Hepatocyte (in vitro differentiated cells): ENCODE data around the gene C5AR2. TPM values are rescaled to one million over a fixed set of nuclear protein-coding genes. Genes with fewer than 3 reads are reported as not detected.

Experiments
- DNase-seq: peaks from one replicate; pipeline ENCODE4 v3.0.0-alpha.2; 2016; ENCODE audit warnings: low spot score
- H2AFZ ChIP-seq: fragments of 200-600 bp; sonication (generic); 2 replicates; pipeline ENCODE4 v1.6.0; 2016; ENCODE audit warnings: antibody characterized with exemption, mild to moderate bottlenecking
- H3K27ac ChIP-seq: fragments of 200-600 bp; sonication (generic); 2 replicates; pipeline ENCODE4 v1.5.1; 2016; ENCODE audit warnings: mild to moderate bottlenecking
- H3K27me3 ChIP-seq: fragments of 200-600 bp; sonication (generic); 2 replicates; pipeline ENCODE4 v1.6.1; 2016
- H3K36me3 ChIP-seq: fragments of 200-600 bp; sonication (generic); replicated peaks from 2 replicates; pipeline ENCODE4 v1.5.1; 2016; ENCODE audit warnings: low read depth; ENCODE audit not compliant: insufficient read depth
- H3K4me1 ChIP-seq: fragments of 200-600 bp; sonication (generic); 2 replicates; pipeline ENCODE4 v1.5.1; 2016; ENCODE audit warnings: mild to moderate bottlenecking, moderate library complexity; ENCODE audit not compliant: insufficient read depth
- H3K4me2 ChIP-seq: fragments of 200-600 bp; sonication (generic); 2 replicates; pipeline ENCODE4 v1.6.0; 2016
- H3K4me3 ChIP-seq: fragments of 200-600 bp; sonication (generic); 2 replicates; pipeline ENCODE4 v1.5.1; 2016; ENCODE audit warnings: mild to moderate bottlenecking
- H3K79me2 ChIP-seq: fragments of 200-600 bp; sonication (generic); 2 replicates; pipeline ENCODE4 v1.6.0; 2017; ENCODE audit warnings: mild to moderate bottlenecking
- H3K9me2 ChIP-seq: fragments of 200-600 bp; sonication (generic); replicated peaks from 2 replicates; pipeline ENCODE4 v1.6.0; 2017; ENCODE audit warnings: mild to moderate bottlenecking; ENCODE audit not compliant: insufficient read depth
- H3K9me3 ChIP-seq: fragments of 200-600 bp; sonication (generic); 2 replicates; pipeline ENCODE4 v1.5.1; 2016; ENCODE audit warnings: low read depth, mild to moderate bottlenecking
- H4K20me1 ChIP-seq: fragments of 200-600 bp; sonication (generic); 2 replicates; pipeline ENCODE4 v1.6.0; 2016; ENCODE audit warnings: mild to moderate bottlenecking; ENCODE audit not compliant: insufficient read depth, poor library complexity, severe bottlenecking
- EZH2 ChIP-seq: fragments of 200-600 bp; sonication (generic); IDR thresholded peaks from 2 replicates; pipeline ENCODE4 v1.6.1; 2016; ENCODE audit warnings: antibody characterized with exemption, mild to moderate bottlenecking, borderline replicate concordance
- EZH2phosphoT487 ChIP-seq: fragments of 200-600 bp; sonication (generic); IDR thresholded peaks from one replicate; pipeline ENCODE4 v1.6.1; 2018; ENCODE audit warnings: antibody characterized with exemption, mild to moderate bottlenecking, low read depth, moderate library complexity; ENCODE audit not compliant: unreplicated experiment, severe bottlenecking
- WGBS: methylation state at CpG from one replicate; pipeline ENCODE4 v1.1.6; 2016; ENCODE audit warnings: low lambda C conversion rate; ENCODE audit errors: missing lambda C conversion rate; 5-methylcytosine and 5-hydroxymethylcytosine counted together
- polyA plus RNA-seq: library from polyadenylated mRNA; unstranded; fragments of >200 nt; fragmentation: Nextera tagmentation; extraction: Ambion mirVana; gene quantifications from 2 replicates; pipeline ENCODE4 v1.2.1, GENCODE V29; 2016
- total RNA-seq: library from RNA; depleted of rRNA; stranded (reverse); fragments of >200 nt; gene quantifications from 2 replicates; pipeline ENCODE4 v1.2.3, GENCODE V29; 2014
- TF ChIP-seq, protein P1 (sequence below): fragments of 200-600 bp; sonication (generic); IDR thresholded peaks from 2 replicates; pipeline ENCODE4 v1.5.1; 2016; ENCODE audit warnings: antibody characterized with exemption, mild to moderate bottlenecking; ENCODE audit not compliant: poor library complexity

The C5AR2 gene
- 0.53 TPM in 1 of 2 replicates, not detected in the other for total RNA-seq
- 0.24 TPM in 1 of 2 replicates, not detected in the other for polyA plus RNA-seq

DNA sequence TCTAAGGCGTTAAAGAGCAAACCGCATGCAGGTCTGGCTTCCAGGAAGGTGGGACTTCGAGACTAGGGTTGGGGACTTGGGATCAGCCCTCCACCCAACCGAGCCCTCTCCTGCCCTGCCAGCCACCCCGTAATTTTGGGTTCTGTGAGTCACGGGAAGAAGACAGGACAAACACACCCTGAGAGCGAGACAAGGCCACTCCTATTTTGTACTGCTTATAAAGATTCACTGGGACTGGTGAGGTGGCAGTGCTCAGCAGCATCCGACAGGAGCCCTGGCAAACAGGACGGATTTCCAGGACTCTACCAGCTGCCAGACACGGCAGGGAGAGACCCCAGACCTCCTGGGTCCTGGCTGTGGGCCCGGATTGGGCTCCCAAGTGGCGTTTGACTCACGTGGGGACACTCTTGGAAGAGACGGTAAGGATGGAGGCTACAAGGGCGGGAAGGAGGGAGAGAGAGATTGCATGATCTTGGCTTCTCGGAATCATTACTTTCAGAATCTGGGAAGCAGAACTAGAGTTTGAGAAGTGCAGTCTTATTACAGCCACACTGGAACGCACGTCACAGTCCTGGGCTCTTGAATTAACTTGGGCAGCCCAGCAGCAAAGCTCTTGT, at the start of gene C5AR2:
TSS of gene C5AR2 (plus strand) at position 245 of the 617 bp plus-strand sequence. CDS start 8,625 bp downstream, outside the sequence.
- H3K79me2 ChIP-seq = no peaks in the 10 kb centered on the region
- H3K27me3 ChIP-seq = no peaks in the 10 kb centered on the region
- no peak within 1 kb of the TSS for H3K4me2 ChIP-seq
- no peaks in the 10 kb centered on the region for H3K36me3 ChIP-seq
- no peak for DNase-seq
- no peaks in the 10 kb centered on the region for H3K9me2 ChIP-seq
- no peak within 1 kb of the TSS for H3K27ac ChIP-seq
- no peak within 1 kb of the TSS for H2AFZ ChIP-seq
- no peak within 1 kb of the TSS for H3K4me3 ChIP-seq
- H4K20me1 ChIP-seq = no peaks in the 10 kb centered on the region
- H3K4me1 ChIP-seq = no peaks in the 10 kb centered on the region
- WGBS = 78% methylated on average over 18 of the region's 18 CpGs
- H3K9me3 ChIP-seq = no peaks in the 10 kb centered on the region
- TF ChIP-seq EZH2 = no peak
- TF ChIP-seq, protein P1, sequence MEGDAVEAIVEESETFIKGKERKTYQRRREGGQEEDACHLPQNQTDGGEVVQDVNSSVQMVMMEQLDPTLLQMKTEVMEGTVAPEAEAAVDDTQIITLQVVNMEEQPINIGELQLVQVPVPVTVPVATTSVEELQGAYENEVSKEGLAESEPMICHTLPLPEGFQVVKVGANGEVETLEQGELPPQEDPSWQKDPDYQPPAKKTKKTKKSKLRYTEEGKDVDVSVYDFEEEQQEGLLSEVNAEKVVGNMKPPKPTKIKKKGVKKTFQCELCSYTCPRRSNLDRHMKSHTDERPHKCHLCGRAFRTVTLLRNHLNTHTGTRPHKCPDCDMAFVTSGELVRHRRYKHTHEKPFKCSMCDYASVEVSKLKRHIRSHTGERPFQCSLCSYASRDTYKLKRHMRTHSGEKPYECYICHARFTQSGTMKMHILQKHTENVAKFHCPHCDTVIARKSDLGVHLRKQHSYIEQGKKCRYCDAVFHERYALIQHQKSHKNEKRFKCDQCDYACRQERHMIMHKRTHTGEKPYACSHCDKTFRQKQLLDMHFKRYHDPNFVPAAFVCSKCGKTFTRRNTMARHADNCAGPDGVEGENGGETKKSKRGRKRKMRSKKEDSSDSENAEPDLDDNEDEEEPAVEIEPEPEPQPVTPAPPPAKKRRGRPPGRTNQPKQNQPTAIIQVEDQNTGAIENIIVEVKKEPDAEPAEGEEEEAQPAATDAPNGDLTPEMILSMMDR = no peak
- TF ChIP-seq EZH2phosphoT487 = no peak

DNA sequence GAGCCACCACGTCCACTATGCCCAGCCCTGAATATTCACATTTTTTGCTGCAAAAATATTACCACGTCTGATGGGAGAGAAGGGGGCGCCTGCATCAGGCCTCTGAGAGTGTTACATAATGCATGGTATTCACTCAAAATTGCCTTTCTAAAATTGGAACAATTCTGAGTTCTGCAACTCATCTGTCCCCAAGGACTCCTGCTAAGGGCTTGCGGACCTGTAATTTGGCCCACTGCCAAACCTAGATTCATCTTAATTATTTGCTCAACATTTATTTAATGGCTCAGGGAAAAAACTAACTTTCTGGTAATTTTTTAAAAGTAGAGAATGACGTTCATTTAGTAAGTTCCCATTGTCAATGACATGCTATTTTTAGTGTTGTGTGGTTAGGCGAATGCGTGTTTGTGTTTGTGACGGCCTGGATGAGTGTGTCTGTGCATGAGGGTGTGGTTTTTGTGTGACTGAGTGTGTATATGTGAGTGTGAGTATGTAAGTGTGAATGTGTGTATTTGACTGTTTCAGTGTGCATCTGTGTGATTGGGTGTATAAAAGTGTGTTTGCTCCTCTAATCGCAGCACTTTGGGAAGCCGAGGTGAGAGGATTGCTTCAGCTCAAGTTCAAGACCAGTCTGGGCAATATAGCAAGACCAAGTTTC, 48.4 kb upstream of the C5AR2 start:
- TF ChIP-seq EZH2 = no peak
- TF ChIP-seq, protein P1 = no peak
- TF ChIP-seq EZH2phosphoT487 = no peak
- no peak overlapping the region for H3K4me3 ChIP-seq
- H3K27ac ChIP-seq = no peak overlapping the region
- H3K27me3 ChIP-seq = no peaks in the 10 kb centered on the region
- no peak overlapping the region for H2AFZ ChIP-seq
- no peaks in the 10 kb centered on the region for H3K4me1 ChIP-seq
- 89% methylated on average over 10 of the region's 10 CpGs for WGBS
- H3K4me2 ChIP-seq = no peak overlapping the region
- no peaks in the 10 kb centered on the region for H3K36me3 ChIP-seq
- DNase-seq = no peak
- no peaks in the 10 kb centered on the region for H3K79me2 ChIP-seq
- no peaks in the 10 kb centered on the region for H3K9me3 ChIP-seq
- H3K9me2 ChIP-seq = no peaks in the 10 kb centered on the region
- no peaks in the 10 kb centered on the region for H4K20me1 ChIP-seq

DNA sequence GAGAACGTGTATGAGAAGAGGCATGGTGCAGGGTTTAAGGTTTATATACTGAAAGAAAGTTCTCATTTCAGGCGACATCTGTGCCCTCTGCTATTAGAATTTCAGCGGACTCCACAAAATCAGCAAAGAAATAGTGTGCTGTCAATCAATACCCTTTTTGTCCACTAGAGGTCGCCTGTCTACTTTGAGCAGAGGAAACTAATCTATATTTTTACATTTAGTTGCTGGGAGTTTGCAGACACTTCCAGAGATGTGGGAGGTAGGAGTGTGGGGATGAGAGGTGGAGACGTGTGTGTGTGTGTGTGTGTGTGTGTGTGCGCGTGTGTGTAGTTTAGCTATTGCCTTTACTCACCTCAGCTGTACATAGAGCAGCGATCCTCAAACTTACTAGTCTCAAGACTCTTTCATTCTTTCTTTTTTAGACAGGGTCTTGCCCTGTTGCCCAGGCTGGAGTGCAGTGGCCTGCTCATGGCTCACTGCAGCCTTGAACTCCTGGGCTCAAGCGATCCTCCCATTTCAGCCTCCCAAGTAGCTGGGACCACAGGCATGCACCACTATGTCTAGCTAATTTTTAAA, 47.6 kb upstream of the C5AR2 start:
- WGBS = 29% methylated on average over 9 of the region's 9 CpGs
- no peaks in the 10 kb centered on the region for H3K79me2 ChIP-seq
- H4K20me1 ChIP-seq = no peaks in the 10 kb centered on the region
- H3K27ac ChIP-seq = no peak overlapping the region
- peaks cover 6% of the 10 kb centered on the region for H3K4me1 ChIP-seq
- no peak overlapping the region for H3K4me2 ChIP-seq
- H3K4me3 ChIP-seq = no peak overlapping the region
- TF ChIP-seq, protein P1 = peak; percentile 86
- no peak for TF ChIP-seq EZH2
- H3K9me3 ChIP-seq = no peaks in the 10 kb centered on the region
- DNase-seq = peak; percentile 79
- no peaks in the 10 kb centered on the region for H3K36me3 ChIP-seq
- H3K27me3 ChIP-seq = no peaks in the 10 kb centered on the region
- no peak overlapping the region for H2AFZ ChIP-seq
- H3K9me2 ChIP-seq = no peaks in the 10 kb centered on the region
